ENCODE measurements around the gene ARHGAP22. TPM values are rescaled to one million over a fixed set of nuclear protein-coding genes. Genes with fewer than 3 reads are reported as not detected.

ARHGAP22 gene
- total and polyA plus RNA-seq, 7 experiments from 2014 or later, result 0.37 to 2.9 (median 1.1) TPM; not detected in 3

- Mint-ChIP-seq H3K36me3 (peaks cover 0 to 4% (median 0%) of the 10 kb centered on the region in 5 donors), H3K4me1 (peaks cover 0 to 7% (median 2%) of the 10 kb centered on the region in 7 donors), H3K27ac (no peak overlapping the region), H3K4me3 (no peak overlapping the region), H3K27me3 (peaks cover 12 to 32% (median 28%) of the 10 kb centered on the region in 5 donors), H3K9me3 (peaks cover 0 to 32% (median 11%) of the 10 kb centered on the region in 11 donors)
- no peak for ATAC-seq
- Histone ChIP-seq H3K9me3 (ENCODE audit: control insufficient read depth in 2 of 3, low read length in 3 of 3) (peaks cover 0 to 11% (median 0%) of the 10 kb centered on the region in 3 experiments), H3K36me3 (ENCODE audit: control insufficient read depth in 2 of 3, insufficient read depth in 3 of 3, low read length in 3 of 3) (no peaks in the 10 kb centered on the region), H3K27ac (ENCODE audit: low read depth, low read length) (no peak overlapping the region), H3K4me1 (ENCODE audit: control insufficient read depth in 2 of 2, insufficient read depth in 2 of 2, low read length in 2 of 2) (no peaks in the 10 kb centered on the region), H3K27me3 (ENCODE audit: control insufficient read depth in 2 of 2, insufficient read depth in 2 of 2, low read length in 2 of 2) (no peaks in the 10 kb centered on the region), H3K4me3 (ENCODE audit: low read length) (no peak overlapping the region)
- CTCF ChIA-PET, result no interaction called here
- intact Hi-C loops (cut with micrococcal nuclease), result no loop called here
- no peak for DNase-seq
- POLR2A ChIA-PET, result no interaction called here
Observed at GRCh38 chr10:48514916-48515315, 90.0 kb downstream of the ARHGAP22 start.

GRCh38 chr10:48514255-48514654 is 90.6 kb downstream of the ARHGAP22 start:
- ATAC-seq (no peak), DNase-seq (no peak)
- H3K27ac Mint-ChIP-seq, result no peak overlapping the region
- H3K36me3 Mint-ChIP-seq, result peaks cover 0 to 4% (median 0%) of the 10 kb centered on the region in 5 donors
- POLR2A ChIA-PET, result no interaction called here
- Histone ChIP-seq H3K36me3 (ENCODE audit: control insufficient read depth in 2 of 3, insufficient read depth in 3 of 3, low read length in 3 of 3) (no peaks in the 10 kb centered on the region), H3K9me3 (ENCODE audit: control insufficient read depth in 2 of 3, low read length in 3 of 3) (peaks cover 0 to 11% (median 0%) of the 10 kb centered on the region in 3 experiments), H3K4me3 (ENCODE audit: low read length) (no peak overlapping the region), H3K27ac (ENCODE audit: low read depth, low read length) (no peak overlapping the region), H3K4me1 (ENCODE audit: control insufficient read depth in 2 of 2, insufficient read depth in 2 of 2, low read length in 2 of 2) (no peaks in the 10 kb centered on the region), H3K27me3 (ENCODE audit: control insufficient read depth in 2 of 2, insufficient read depth in 2 of 2, low read length in 2 of 2) (no peaks in the 10 kb centered on the region)
- no peak overlapping the region for H3K4me3 Mint-ChIP-seq
- CTCF ChIA-PET, result no interaction called here
- intact Hi-C loops (cut with micrococcal nuclease), result no loop called here
- peaks cover 0 to 32% (median 11%) of the 10 kb centered on the region in 11 donors for H3K9me3 Mint-ChIP-seq
- H3K4me1 Mint-ChIP-seq, result peaks cover 0 to under 1% (median 0%) of the 10 kb centered on the region in 7 donors
- peaks cover 7 to 32% (median 23%) of the 10 kb centered on the region in 5 donors for H3K27me3 Mint-ChIP-seq

- CTCF ChIA-PET, result no interaction called here
- H3K36me3 ChIP-seq (ENCODE audit: control insufficient read depth in 2 of 3, insufficient read depth in 3 of 3, low read length in 3 of 3), result no peaks in the 10 kb centered on the region
- Mint-ChIP-seq H3K9me3 (peaks cover 0 to 32% (median 11%) of the 10 kb centered on the region in 11 donors), H3K4me1 (no peaks in the 10 kb centered on the region), H3K27ac (no peak overlapping the region), H3K27me3 (peaks cover 4 to 27% (median 19%) of the 10 kb centered on the region in 5 donors), H3K4me3 (no peak overlapping the region), H3K36me3 (peaks cover 0 to 4% (median 0%) of the 10 kb centered on the region in 5 donors)
- POLR2A ChIA-PET, result no interaction called here
- intact Hi-C loops (cut with micrococcal nuclease), result no loop called here
- H3K9me3 ChIP-seq (ENCODE audit: control insufficient read depth in 2 of 3, low read length in 3 of 3), result peaks cover 0 to 11% (median 0%) of the 10 kb centered on the region in 3 experiments
- no peaks in the 10 kb centered on the region for H3K27me3 ChIP-seq (ENCODE audit: control insufficient read depth in 2 of 2, insufficient read depth in 2 of 2, low read length in 2 of 2)
- ATAC-seq, result no peak
- no peak overlapping the region for H3K27ac ChIP-seq (ENCODE audit: low read depth, low read length)
- no peaks in the 10 kb centered on the region for H3K4me1 ChIP-seq (ENCODE audit: control insufficient read depth in 2 of 2, insufficient read depth in 2 of 2, low read length in 2 of 2)
- DNase-seq, result no peak
- no peak overlapping the region for H3K4me3 ChIP-seq (ENCODE audit: low read length)
Observed at GRCh38 chr10:48512861-48513260, 92.0 kb downstream of the ARHGAP22 start.

GRCh38 chr10:48511875-48512231 is 93.0 kb downstream of the ARHGAP22 start:
- CTCF ChIA-PET, result no interaction called here
- ATAC-seq, result peak; percentile 88

GRCh38 chr10:48511066-48511874 is 93.6 kb downstream of the ARHGAP22 start:
- intact Hi-C loops (cut with micrococcal nuclease), result no loop called here
- H3K36me3 ChIP-seq (ENCODE audit: control insufficient read depth in 2 of 3, insufficient read depth in 3 of 3, low read length in 3 of 3), result no peaks in the 10 kb centered on the region

More at GRCh38 chr10:48511875-48512231, 93.0 kb downstream of the ARHGAP22 start:
- Mint-ChIP-seq H3K4me3 (no peak overlapping the region), H3K9me3 (peaks cover 0 to 32% (median 11%) of the 10 kb centered on the region in 11 donors), H3K4me1 (no peaks in the 10 kb centered on the region), H3K36me3 (peaks cover 0 to 4% (median 0%) of the 10 kb centered on the region in 5 donors), H3K27me3 (peaks cover 4 to 24% (median 15%) of the 10 kb centered on the region in 5 donors), H3K27ac (no peak overlapping the region)
- Histone ChIP-seq H3K27me3 (ENCODE audit: control insufficient read depth in 2 of 2, insufficient read depth in 2 of 2, low read length in 2 of 2) (no peaks in the 10 kb centered on the region), H3K4me1 (ENCODE audit: control insufficient read depth in 2 of 2, insufficient read depth in 2 of 2, low read length in 2 of 2) (no peaks in the 10 kb centered on the region), H3K9me3 (ENCODE audit: control insufficient read depth in 2 of 3, low read length in 3 of 3) (peaks cover 0 to 11% (median 0%) of the 10 kb centered on the region in 3 experiments), H3K27ac (ENCODE audit: low read depth, low read length) (no peak overlapping the region), H3K4me3 (ENCODE audit: low read length) (no peak overlapping the region), H3K36me3 (ENCODE audit: control insufficient read depth in 2 of 3, insufficient read depth in 3 of 3, low read length in 3 of 3) (no peaks in the 10 kb centered on the region)
- intact Hi-C loops (cut with micrococcal nuclease), result no loop called here
- DNase-seq, result no peak
- POLR2A ChIA-PET, result no interaction called here

GRCh38 chr10:48509974-48510692 is 94.7 kb downstream of the ARHGAP22 start:
- H3K27me3 ChIP-seq (ENCODE audit: control insufficient read depth in 2 of 2, insufficient read depth in 2 of 2, low read length in 2 of 2), result no peaks in the 10 kb centered on the region
- intact Hi-C loops (cut with micrococcal nuclease), result loop anchor here (1.0 to 10.0 kb wide), 2 partner anchors 147 to 295 kb away; no protein-coding TSS in a partner anchor
- CTCF ChIA-PET, result no interaction called here
- H3K4me1 ChIP-seq (ENCODE audit: control insufficient read depth in 2 of 2, insufficient read depth in 2 of 2, low read length in 2 of 2), result no peaks in the 10 kb centered on the region
- Mint-ChIP-seq H3K9me3 (peaks cover 0 to 25% (median 9%) of the 10 kb centered on the region in 11 donors), H3K4me3 (no peak overlapping the region), H3K27ac (no peak overlapping the region), H3K27me3 (peaks cover 4 to 24% (median 8%) of the 10 kb centered on the region in 5 donors), H3K4me1 (no peaks in the 10 kb centered on the region), H3K36me3 (peaks cover 0 to 4% (median 0%) of the 10 kb centered on the region in 5 donors)
- no peak overlapping the region for H3K4me3 ChIP-seq (ENCODE audit: low read length)
- ATAC-seq (no peak), DNase-seq (peak in 2 of 9 donors; percentile 7 to 10)
- no peaks in the 10 kb centered on the region for H3K36me3 ChIP-seq (ENCODE audit: control insufficient read depth in 2 of 3, insufficient read depth in 3 of 3, low read length in 3 of 3)
- POLR2A ChIA-PET, result no interaction called here
- H3K9me3 ChIP-seq (ENCODE audit: control insufficient read depth in 2 of 3, low read length in 3 of 3), result peaks cover 0 to 11% (median 0%) of the 10 kb centered on the region in 3 experiments
- H3K27ac ChIP-seq (ENCODE audit: low read depth, low read length), result no peak overlapping the region

More at GRCh38 chr10:48511066-48511874, 93.6 kb downstream of the ARHGAP22 start:
- Mint-ChIP-seq H3K27me3 (peaks cover 4 to 24% (median 11%) of the 10 kb centered on the region in 5 donors), H3K27ac (no peak overlapping the region), H3K9me3 (peaks cover 0 to 32% (median 11%) of the 10 kb centered on the region in 11 donors), H3K36me3 (peaks cover 0 to 4% (median 0%) of the 10 kb centered on the region in 5 donors), H3K4me1 (no peaks in the 10 kb centered on the region), H3K4me3 (no peak overlapping the region)
- Histone ChIP-seq H3K4me3 (ENCODE audit: low read length) (no peak overlapping the region), H3K4me1 (ENCODE audit: control insufficient read depth in 2 of 2, insufficient read depth in 2 of 2, low read length in 2 of 2) (no peaks in the 10 kb centered on the region), H3K27me3 (ENCODE audit: control insufficient read depth in 2 of 2, insufficient read depth in 2 of 2, low read length in 2 of 2) (no peaks in the 10 kb centered on the region), H3K27ac (ENCODE audit: low read depth, low read length) (no peak overlapping the region), H3K9me3 (ENCODE audit: control insufficient read depth in 2 of 3, low read length in 3 of 3) (peaks cover 0 to 11% (median 0%) of the 10 kb centered on the region in 3 experiments)
- POLR2A ChIA-PET, result no interaction called here
- ATAC-seq, result no peak
- CTCF ChIA-PET, result no interaction called here
- DNase-seq, result peak in 1 of 9 donors; percentile 6
